HPDE6-E6E7 (cell line): ENCODE results near the gene ZCCHC18.
"Not testable (repeated sequence)": the region's sequence is repeated elsewhere in the genome, so short reads cannot be mapped to it uniquely, and the experiment has no call there.

Source experiments
- DNase-seq: peaks from one replicate; pipeline ENCODE4 v3.0.0; 2011; ENCODE audit warnings: missing footprints; ENCODE audit errors: extremely low spot score

The ZCCHC18 gene

DNA sequence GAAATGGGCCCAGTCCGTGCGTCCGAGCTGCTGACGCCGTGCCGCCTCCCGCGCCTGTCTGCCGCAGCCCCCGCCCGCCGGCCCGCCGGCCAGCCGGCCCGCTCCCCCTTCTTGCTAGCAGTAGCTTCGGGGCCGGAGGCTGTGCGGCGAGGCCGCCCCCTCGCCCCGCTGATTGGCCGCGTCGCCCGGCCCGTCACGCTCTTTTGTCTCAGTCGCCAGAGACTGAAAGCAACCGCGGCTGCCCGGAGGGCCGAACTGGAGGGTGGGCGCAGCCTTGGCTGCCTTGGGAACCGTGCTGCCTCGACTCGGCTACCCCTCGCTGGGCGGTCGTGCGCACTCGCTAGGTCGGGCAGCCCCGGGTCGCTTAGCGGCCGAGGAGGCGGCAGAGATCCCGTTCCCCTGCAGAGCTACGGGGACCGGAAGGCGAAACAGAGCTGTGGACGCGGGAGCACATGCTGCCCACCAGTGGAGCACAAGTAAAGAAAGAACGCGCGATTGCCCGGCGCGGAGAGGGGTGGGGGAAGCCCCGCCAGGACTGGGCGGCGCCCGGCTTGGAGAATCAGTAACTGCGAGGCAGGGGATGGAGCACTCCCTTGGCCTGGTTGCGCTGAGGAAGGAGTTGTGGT lies at the start of gene ZCCHC18:
Gene ZCCHC18, plus strand, starts transcription at position 198 of the 626 bp plus-strand sequence. CDS start 1,589 bp downstream, outside the sequence.
- DNase-seq = no peak

DNA sequence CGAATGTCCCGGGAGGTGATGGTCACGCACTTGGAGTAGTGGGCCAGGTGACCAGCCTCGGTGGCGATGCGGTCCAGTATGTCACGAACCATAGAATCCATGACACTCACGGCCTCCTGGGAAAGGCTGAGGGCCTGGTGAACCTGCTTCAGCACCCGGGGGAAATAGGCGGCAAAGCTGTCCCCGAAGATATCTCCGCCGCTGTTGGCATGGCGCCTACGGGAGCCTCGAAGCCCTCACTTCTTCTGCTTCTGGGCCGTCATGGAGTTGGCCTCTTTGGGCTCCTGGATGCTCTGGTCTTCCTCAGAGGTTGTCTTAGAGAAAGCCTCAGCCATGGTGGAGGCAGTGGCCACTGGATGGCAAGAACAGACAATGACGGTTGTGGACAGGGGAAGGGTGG lies 49.7 kb upstream of the ZCCHC18 start:
- not testable (repeated sequence) for DNase-seq

DNA sequence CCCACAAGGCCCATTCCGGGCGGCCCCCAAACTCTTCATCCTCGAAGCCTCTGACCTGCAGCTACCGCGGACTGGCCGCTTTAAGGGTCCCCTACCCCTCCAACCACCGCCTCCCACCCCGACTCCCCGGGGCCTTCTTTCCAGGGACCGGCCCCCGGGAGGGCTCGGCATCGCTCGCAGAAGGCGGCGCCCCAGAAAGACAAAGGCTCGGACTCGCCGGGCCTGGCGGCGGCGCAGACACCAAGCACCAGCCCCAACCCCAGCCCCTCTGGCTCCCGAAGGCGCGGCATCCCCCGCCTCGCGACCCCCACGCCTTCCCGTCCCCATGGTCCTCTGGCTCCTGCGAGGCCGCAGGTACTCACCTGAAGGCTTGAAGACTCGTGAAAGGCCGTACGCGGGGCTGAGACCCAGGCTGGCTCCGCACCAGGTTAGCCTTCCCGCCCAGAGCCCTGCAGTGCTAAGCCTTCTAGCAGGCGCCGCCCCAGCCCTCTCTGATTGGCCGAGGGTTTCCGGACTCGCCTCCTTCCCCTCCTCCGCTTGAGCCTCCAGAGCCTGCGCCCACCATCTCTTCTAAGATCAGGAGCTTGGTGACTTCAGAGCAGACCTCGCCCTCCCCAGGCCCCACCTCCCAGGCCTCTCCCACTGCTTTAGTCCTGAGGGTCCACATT lies 36.4 kb upstream of the ZCCHC18 start, which contains the start of gene TMSB15C:
Gene TMSB15C, minus strand, starts transcription at position 459 of the 668 bp plus-strand sequence.
- DNase-seq = not testable (repeated sequence)

DNA sequence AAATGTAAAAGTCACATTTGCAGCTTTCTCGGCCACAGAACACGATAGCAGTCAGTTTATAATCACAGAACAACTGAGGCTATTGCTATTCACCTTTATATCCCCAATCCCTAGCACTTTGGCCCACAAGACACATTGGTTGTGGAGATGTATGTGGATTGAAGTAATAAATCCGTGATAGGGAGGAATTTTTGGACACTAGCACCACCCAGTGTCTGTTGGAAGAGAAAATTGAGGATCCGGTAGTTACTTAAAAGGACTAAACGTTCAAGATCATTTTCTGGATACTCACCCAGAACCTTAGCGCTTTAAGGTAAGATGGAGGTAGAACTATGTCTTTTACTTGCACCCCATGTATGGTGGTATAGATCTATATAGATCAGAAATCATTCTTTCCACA lies 34.5 kb upstream of the ZCCHC18 start:
- DNase-seq = not testable (repeated sequence)

DNA sequence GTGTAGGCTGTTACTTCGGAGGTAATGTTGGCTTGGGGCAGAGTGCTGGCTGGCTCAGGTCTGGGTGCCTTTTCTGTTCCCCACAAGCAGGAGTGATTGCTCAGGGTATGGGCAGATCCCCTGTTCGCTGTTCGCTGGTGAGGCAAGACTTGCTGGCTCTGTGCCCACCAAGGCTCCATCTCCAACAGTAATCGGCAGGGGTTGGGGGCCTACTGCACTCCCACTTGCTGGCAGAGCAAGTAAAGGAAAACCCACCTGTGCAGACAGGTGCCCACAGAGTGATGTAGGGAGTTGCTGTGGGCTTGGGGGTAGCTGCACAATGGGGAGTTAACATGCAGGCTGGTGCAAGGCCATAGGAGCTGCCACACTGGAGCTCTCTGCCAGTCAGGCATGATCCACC lies 28.3 kb upstream of the ZCCHC18 start:
- DNase-seq = no peak

DNA sequence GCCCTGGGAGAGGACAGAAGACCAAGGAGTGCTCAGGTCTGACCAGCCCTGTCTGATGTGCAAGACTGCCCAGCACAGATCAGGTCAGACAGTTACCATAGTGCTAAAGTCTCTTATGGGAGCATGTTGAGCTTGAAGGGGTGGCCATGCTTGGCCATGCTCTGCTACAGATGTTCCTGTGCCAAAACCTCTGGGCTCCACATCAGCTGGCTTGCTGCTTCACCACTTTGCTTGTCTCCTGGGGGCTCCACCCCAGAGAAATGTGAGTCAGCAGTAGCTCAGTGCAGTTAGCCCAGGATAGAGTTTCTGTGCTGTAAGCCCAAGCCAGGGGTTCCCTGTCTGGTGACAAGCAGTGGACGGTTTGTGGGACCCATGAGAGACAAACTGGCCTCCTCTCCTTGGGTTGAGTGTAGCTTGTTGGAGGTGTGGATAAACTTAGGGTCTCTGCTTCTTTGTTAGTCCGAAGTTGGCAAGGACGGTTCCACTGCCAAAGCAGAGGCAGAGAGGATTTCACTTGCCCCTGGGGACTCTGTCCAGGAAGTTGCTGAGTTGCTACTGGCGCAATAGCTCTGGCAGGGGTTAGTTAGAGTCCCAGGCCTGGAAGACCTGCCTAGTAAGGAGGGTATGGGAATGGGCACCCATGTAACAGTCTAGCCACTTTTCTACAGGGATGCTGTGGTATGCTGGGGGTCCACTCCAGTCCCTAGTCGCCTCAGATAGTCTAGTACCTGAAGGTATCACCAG lies 27.6 kb upstream of the ZCCHC18 start:
- DNase-seq = no peak

DNA sequence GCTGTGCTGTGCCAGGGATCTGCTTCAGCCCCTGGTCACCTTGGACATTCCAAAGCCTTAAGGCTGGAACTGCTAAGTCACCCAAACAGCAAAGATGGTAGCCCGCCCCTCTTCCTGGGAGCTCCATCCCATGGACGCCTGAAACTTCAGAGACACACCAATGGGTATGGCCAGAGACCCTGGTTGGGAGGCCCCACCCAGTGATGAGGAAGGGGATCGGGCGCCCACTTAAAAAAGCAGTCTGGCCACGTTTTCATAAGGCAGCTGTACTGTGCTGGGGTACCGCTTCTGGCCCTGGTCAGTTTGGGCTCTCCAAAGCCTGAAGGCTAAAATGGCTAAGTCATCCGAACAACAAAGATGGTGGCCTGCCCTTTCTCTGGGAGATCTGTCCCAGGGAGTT lies 26.8 kb upstream of the ZCCHC18 start:
- no peak for DNase-seq

DNA sequence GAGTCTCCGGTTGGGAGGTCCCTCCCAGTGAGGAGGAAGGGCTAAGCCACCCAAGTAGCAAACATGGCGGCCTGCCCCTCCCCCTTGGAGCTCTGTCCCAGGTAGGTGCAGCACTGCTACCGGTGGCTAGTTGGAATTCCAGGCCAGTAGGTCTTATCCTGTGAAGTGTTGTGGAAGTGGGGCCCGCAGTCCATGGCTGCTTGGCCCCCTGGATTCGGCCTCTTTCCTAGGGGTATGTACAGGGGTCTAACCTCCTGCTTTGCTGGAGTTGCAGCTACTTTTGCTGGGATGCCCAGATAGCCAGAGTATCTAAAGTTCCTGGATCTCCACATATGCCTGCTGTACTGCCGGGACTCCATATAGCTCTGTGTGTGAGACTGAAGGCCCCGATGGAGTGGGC lies 26.4 kb upstream of the ZCCHC18 start:
- no peak for DNase-seq

DNA sequence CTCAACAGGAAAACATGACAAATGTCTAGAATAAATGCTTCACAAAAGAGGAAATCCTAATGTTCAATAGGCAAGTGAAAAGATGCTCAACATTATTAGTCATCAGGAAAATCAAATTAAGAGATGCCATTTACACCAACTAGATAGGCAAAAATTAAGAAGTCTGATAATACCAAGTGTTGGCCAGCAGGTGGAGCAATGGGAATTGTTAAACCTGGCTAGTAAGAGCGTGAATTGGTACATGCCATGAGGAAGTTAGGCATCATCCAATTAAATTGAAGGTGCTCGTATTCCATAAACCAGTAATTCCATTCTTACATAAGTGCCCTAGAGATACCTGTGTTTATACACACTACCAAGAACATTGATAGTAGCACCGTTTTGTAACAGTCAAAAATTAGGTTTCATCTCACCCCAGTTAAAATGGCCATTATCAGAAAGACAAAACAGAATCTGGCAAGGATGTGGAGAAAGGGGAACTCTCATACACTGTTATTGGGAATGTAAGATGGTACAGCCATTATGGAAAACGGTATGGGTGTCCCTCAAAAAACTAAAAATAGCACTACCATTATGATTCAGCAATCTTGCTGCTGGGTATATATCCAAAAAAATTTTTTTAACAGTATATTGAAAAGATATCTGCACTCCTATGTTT lies 14.0 kb upstream of the ZCCHC18 start:
- DNase-seq = peak; percentile 14

DNA sequence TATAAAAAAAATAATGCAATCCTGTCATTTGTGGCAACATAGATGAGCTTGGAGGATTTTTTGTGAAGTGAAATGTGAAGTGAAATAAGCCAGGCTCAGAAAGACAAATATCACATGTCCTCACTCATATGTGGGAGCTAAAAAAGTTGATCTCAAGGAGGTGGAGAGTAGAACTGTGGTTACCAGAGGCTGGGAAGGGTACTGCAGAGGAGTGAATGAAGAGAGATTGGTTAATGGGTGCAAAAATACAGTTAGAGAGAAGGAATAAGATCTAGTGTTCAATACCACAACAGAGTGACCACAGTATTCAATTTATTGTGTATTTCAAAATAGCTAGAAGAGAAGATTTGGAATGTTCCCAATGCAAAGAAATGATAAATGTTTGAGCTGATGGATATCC lies 13.4 kb upstream of the ZCCHC18 start:
- DNase-seq = no peak

DNA sequence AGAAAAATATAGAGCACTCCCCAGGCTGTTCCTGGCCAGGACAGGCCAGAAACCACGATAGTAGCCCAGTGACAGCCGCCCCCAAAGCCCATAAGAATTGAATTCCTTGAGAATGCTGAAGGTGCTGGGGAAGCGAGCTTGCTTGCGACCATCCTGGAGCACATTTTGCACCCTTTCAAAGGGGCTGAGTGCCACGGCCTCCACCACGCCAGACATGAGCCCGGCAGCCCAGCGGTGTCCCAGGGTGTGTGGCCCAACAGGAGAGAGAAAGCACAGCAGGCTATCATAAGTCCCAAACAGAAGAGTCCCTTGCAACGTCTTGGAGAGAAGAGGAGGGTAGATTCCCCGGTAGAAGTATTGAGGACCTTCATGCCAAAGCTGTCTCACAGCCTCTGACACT lies 7.6 kb upstream of the ZCCHC18 start:
- DNase-seq = no peak

DNA sequence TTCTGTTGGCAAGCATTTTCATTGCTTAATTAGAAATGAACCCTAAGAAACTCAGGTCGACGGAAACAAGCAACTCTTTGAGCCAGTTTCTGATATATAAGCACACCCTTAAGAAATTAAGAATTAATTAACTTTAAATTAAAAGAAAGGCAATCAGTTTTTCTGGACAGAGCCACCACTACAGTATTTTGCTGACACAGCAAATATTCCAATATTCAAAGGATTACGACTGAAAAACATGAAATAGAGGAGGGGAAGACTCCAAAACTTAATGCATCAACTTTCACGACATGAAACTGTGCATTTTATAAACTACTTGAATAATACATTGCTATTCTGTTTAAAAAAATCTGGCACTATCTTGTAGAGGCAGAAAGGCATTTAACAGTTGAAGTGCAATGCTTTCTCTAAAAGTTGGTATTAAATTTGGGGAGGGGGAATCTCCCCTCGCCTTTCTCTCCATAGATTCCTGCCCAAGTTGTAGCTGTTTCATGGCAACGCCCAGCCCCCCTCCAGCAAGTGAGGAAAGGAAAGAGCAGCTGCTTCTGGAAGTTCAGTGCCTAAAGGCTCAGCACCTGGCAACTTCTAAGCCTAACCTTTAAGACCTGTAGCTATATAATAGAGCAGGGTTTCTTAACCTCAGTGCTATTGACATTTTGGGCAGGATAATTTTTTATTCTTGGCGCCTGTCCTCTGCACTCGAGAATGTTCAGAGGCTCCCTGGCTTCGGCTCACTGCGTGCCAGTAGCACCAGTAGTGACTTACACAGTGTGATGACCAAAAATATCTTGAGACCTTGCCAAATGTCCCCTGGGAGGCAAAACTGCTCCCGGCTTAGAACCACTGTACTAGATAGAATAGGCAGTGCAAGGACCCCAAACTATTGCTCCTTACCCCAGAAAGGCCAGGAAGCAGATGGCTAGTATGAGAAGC lies 6.7 kb upstream of the ZCCHC18 start:
- no peak for DNase-seq

DNA sequence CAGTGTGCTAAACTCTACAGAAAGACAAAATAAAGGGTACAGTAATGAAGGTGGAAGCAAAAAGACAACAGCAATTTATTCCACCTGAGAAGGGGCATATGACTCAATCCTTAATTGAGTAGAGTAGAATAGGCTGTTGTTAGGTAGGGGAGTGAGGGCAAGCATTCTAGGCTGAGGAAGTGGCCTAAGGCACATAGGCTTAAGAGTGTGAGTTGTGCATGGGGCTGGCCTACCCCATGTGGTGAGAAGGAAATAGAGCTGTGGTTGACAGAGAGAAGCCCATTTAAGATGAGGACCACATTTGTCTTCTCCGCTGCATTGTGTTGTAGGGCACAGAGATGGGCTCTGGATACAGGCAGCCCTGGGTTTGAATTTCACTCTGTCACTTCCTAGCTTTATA lies 3.4 kb upstream of the ZCCHC18 start:
- DNase-seq = no peak

DNA sequence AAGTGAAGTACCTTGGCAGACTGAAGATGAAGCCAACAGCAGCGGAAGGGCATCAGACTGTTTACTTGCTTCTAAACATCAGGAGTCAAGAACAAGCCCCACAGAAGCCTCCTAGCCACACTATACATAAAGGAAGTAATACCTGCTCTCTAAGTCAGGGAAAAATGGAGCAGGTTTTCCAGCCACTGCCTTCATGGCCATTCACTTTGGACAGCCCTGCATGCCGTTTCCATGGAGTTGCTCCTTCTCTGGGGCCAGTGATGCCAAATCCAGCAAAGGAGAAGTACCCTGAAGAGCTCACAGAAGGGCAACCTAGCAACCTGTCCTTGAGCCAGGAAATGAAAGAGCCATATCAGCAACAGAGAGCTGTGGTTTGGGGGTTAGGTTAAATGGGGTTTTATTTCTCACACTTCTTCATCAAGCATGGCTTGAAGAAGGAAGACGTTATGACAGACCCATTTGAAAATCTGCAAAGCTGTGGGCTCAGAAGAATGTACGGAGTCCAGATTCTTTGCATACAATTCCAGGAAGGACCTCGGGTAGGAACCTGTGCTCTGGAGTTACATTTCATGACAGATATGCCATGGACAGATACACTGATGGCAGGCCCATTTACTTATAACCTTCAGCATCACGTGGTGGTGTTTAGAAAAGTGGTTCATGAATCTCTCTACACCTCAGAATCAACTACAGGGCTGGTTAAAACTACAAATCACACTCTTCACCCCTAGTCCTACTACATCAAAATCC lies 1.7 kb upstream of the ZCCHC18 start:
- not testable (repeated sequence) for DNase-seq

DNA sequence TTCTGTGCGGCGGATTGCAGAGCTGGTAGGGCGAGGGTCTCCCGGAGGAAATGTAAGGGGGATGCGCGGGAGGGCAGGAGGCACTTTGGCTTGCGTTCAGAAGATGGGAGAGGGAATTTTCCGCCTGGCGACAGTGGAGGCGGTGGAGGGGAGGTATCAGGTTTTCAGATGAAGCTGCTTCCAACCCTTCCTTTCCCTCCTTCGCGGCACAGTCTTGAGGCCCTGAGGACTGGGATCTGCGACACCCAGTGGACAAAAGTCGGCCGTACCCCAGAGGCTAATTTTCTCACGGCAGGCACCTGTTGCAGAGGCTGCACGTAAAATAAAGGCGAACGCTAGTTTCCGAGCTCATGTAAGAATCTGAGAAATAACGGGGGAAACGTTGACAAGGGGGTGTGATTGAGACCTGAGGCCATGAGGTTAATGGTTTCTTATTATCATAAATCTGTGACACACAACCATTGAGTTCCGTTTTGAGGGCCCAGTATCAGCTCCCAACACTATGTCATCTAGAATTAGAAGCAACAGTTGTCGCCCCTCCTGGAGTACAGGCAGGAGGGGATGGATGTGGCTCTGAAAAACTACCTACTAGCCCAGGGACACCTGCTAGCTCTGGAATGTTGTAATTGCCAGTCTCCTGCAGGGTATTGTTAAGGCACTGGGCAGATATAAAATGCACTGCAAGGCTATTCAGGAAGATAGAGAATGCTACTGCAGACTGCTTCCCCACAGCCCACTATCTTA lies 1.1 kb downstream of the ZCCHC18 start:
- no peak for DNase-seq

DNA sequence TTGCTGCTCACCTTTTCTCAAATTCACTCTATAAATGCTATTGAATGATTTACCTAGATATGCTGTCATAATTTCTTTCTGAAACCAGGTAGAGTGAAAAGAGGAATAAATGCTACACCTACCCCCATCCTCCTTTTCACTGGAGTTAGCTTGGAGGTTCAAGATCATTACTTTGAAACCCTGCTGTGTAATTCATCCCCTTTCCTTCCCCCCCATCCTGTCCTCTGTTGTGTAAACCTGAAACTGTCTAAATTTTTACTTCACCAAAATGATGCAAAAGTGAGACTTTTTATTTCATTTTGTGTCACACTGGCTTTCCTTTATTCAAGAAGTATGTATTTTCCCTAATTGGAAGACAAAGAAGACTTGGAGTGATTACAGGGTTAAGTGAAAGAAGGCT lies 5.4 kb downstream of the ZCCHC18 start:
- no peak for DNase-seq

DNA sequence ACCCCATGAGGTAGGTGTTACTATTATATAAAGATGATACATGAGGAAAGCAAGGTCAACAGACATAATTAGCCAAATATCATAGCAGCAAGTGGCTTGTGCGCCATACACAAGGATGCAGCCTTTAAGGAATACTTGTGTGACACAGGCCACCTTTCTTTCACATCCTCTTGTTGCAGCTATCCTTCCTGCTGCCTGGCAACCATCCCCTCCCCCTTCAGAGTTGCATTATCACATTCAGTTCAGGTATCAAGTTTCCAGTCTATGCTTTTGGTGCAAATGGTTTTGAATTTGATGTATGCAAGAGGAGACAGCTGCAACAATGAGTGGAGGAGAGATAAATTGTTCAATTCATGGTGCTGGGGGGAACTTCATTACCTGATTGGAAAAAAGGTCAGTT lies 6.4 kb downstream of the ZCCHC18 start:
- no peak for DNase-seq

DNA sequence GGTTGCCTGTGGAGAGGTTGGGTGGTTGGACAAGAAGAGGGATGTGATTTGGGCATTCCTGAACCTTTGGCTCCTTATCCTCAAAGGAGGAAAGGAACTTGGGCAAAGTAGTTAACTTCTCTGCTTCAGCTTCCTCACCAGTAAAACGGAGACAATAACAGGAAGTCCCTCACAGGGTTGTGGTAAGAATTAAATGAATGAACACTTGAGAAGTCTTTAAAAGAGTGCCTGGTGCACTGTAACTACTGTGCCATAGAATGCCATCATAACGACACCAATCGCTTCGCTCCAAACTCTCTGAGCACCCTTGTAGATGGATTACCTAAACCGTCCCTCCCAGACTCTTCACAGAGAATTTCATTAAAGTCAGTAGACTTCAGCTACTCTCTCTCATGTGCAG lies 10.5 kb downstream of the ZCCHC18 start:
- no peak for DNase-seq

DNA sequence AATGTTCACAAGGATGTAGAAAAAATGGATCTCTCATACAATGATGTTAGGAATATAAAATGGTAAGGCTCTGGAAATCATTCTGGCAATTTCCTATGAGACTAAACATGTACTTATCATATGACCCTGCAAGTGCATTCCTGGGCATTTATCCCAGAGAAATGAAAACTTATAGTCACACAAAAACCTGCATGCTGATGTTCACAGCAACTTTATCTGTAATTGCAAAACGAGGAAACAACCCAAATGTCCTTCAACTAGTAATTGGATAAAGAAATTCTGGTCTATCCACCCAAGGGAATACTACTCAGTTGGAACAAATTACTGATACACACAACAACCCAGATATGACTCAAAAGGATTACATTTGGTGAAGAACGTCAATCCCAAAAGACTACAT lies 14.5 kb downstream of the ZCCHC18 start:
- DNase-seq = no peak

DNA sequence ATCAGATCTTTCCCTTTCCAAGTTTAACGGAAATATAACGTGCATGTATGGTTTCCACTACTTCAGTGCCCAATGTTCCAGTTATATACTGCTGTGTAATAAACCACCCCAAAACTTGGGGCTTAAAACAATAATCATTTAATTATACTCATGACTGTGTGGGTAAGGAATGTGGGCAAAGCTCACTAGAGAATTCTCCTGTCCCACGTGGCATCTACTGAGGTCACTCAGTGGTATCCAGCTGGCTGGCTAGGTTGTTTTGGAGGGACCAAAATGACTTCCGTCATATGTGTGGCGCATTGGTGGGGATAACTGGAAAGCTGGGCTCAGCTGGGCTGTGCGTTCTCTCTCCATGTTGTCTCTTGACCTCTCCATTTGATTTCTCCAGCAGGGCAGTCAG lies 18.5 kb downstream of the ZCCHC18 start:
- DNase-seq = no peak
